Common myeloid progenitor, CD34-positive (primary cell): ENCODE results near the gene MTCH1.

Experiments used
- CTCF ChIA-PET: fragments of 350-600 bp; sonication (Branson Sonifier 250); formaldehyde crosslinking; loops from one replicate; lab custom pipeline; 2021; ENCODE audit warnings: antibody characterized with exemption; lab: Charles Lee
- POLR2A ChIA-PET: fragments of 350-600 bp; sonication (Branson Sonifier 250); formaldehyde crosslinking; loops from one replicate; lab custom pipeline; 2021; ENCODE audit warnings: antibody characterized with exemption; lab: Charles Lee
- DNase-seq, 3 donors: peaks; one replicate each; pipeline versions ENCODE4 v3.0.0 to v3.0.0-alpha.2; 2013
- H3K27ac ChIP-seq, 2 experiments: 1 replicate in 1 of 2; 2 replicates in 1 of 2; pipeline ENCODE4 v1.7.0; 2013; ENCODE audit warnings: inconsistent platforms in 2 of 2, low read length in 2 of 2, mild to moderate bottlenecking in 2 of 2, low read depth in 1 of 2, moderate library complexity in 1 of 2; ENCODE audit not compliant: severe bottlenecking in 2 of 2, insufficient read depth in 1 of 2, poor library complexity in 1 of 2
- H3K27me3 ChIP-seq, 5 experiments: replicated peaks in 2 of 5; 1 replicate in 3 of 5; 2 replicates in 2 of 5; pipeline versions ENCODE4 v1.6.1 to v1.7.0; 2013; ENCODE audit warnings: low read length in 4 of 5, mild to moderate bottlenecking in 2 of 5, moderate library complexity in 2 of 5, inconsistent platforms in 1 of 5; ENCODE audit not compliant: insufficient read depth in 5 of 5, control insufficient read depth in 4 of 5
- H3K36me3 ChIP-seq, 4 experiments: 1 replicate in 2 of 4; 2 replicates in 2 of 4; pipeline versions ENCODE4 v1.6.1 to v1.7.0; 2013; ENCODE audit warnings: low read length in 3 of 4, control low read depth in 1 of 4, mild to moderate bottlenecking in 1 of 4; ENCODE audit not compliant: control insufficient read depth in 4 of 4, insufficient read depth in 4 of 4
- H3K4me1 ChIP-seq, 4 experiments: 1 replicate in 3 of 4; 2 replicates in 1 of 4; pipeline versions ENCODE4 v1.6.1 to v1.7.1; 2013; ENCODE audit warnings: low read length in 3 of 4, mild to moderate bottlenecking in 3 of 4, control low read depth in 1 of 4, inconsistent platforms in 1 of 4, moderate library complexity in 1 of 4; ENCODE audit not compliant: control insufficient read depth in 4 of 4, insufficient read depth in 4 of 4; ENCODE audit errors: control extremely low read depth in 1 of 4
- H3K4me3 ChIP-seq, 7 experiments: 1 replicate in 4 of 7; 2 replicates in 3 of 7; pipeline versions ENCODE4 v1.5.1 to v1.7.0; 2013; ENCODE audit warnings: mild to moderate bottlenecking in 7 of 7, low read length in 6 of 7, moderate library complexity in 6 of 7, inconsistent platforms in 2 of 7, low read depth in 2 of 7, control low read depth in 1 of 7; ENCODE audit not compliant: insufficient read depth in 4 of 7, control insufficient read depth in 1 of 7; ENCODE audit errors: extremely low read depth in 1 of 7
- H3K9me3 ChIP-seq, 5 experiments: 1 replicate in 4 of 5; 2 replicates in 1 of 5; pipeline versions ENCODE4 v1.6.1 to v1.7.1; 2013; ENCODE audit warnings: low read length in 4 of 5, mild to moderate bottlenecking in 2 of 5, inconsistent platforms in 1 of 5, low read depth in 1 of 5, moderate library complexity in 1 of 5; ENCODE audit not compliant: control insufficient read depth in 4 of 5, insufficient read depth in 2 of 5; ENCODE audit errors: control extremely low read depth in 1 of 5
- WGBS: methylation state at CpG from one replicate; pipeline ENCODE4 v1.1.5; 2013; ENCODE audit not compliant: insufficient coverage; 5-methylcytosine and 5-hydroxymethylcytosine counted together

Gene MTCH1

GRCh38 chr6:37017606-37018197 is 31.7 kb upstream of the MTCH1 start:
- Histone ChIP-seq H3K9me3 (no peaks in the 10 kb centered on the region), H3K36me3 (no peaks in the 10 kb centered on the region), H3K4me1 (peaks cover 3 to 33% (median 10%) of the 10 kb centered on the region in 4 experiments), H3K4me3 (no peak overlapping the region), H3K27me3 (no peaks in the 10 kb centered on the region), H3K27ac (no peak overlapping the region)
- no peak for DNase-seq
- ChIA-PET CTCF (interaction anchor here (0.6 to 22.2 kb wide), 58 partner anchors 8 to 296 kb away, joined by 3 to 618 read pairs (median 5); partner anchors contain the start of genes C6orf89, FGD2, MTCH1 and PI16), POLR2A (no interaction called here)
- WGBS, result 81% methylated on average over 5 of the region's 5 CpGs

- H3K4me3 ChIP-seq, result no peak overlapping the region
- H3K27me3 ChIP-seq, result no peaks in the 10 kb centered on the region
- peaks cover 3 to 26% (median 8%) of the 10 kb centered on the region in 4 experiments for H3K4me1 ChIP-seq
- no peaks in the 10 kb centered on the region for H3K36me3 ChIP-seq
- no peak for DNase-seq
- ChIA-PET POLR2A (no interaction called here), CTCF (interaction anchor here (1.0 to 22.2 kb wide), 19 partner anchors 10 to 269 kb away, joined by 3 to 618 read pairs (median 11); partner anchors contain the start of genes C6orf89, FGD2, MTCH1 and PI16)
- no peaks in the 10 kb centered on the region for H3K9me3 ChIP-seq
- WGBS, result 94% methylated on average over 3 of the region's 3 CpGs
- H3K27ac ChIP-seq, result no peak overlapping the region
Measured at GRCh38 chr6:37016995-37017394, 31.0 kb upstream of the MTCH1 start.

GRCh38 chr6:37015532-37015931 is 29.5 kb upstream of the MTCH1 start:
- Histone ChIP-seq H3K4me1 (peaks cover 3 to 17% (median 7%) of the 10 kb centered on the region in 4 experiments), H3K9me3 (no peaks in the 10 kb centered on the region), H3K36me3 (no peaks in the 10 kb centered on the region), H3K27ac (no peak overlapping the region), H3K27me3 (no peaks in the 10 kb centered on the region), H3K4me3 (no peak overlapping the region)
- POLR2A ChIA-PET, result interaction anchor here (0.6 to 1.1 kb wide), 2 partner anchors 29 to 33 kb away, joined by 3 to 4 read pairs; no protein-coding TSS in a partner anchor
- no peak for DNase-seq
- 100% methylated on average over 6 of the region's 9 CpGs for WGBS
- CTCF ChIA-PET, result interaction anchor here (0.8 to 22.2 kb wide), 9 partner anchors 8 to 249 kb away, joined by 3 to 618 read pairs (median 57); partner anchors contain the start of genes C6orf89, FGD2 and PIM1

- peaks cover 3 to 17% (median 7%) of the 10 kb centered on the region in 4 experiments for H3K4me1 ChIP-seq
- WGBS, result 98% methylated on average over 9 of the region's 12 CpGs
- H3K4me3 ChIP-seq, result no peak overlapping the region
- POLR2A ChIA-PET, result interaction anchor here (0.6 kb wide), 1 partner anchor 28 kb away, joined by 4 read pairs; no protein-coding TSS in a partner anchor
- CTCF ChIA-PET, result interaction anchor here (5.3 to 22.2 kb wide), 3 partner anchors 160 to 248 kb away, joined by 79 to 618 read pairs (median 436); partner anchors contain the start of gene PIM1
- no peaks in the 10 kb centered on the region for H3K36me3 ChIP-seq
- H3K27me3 ChIP-seq, result no peaks in the 10 kb centered on the region
- H3K9me3 ChIP-seq, result no peaks in the 10 kb centered on the region
- H3K27ac ChIP-seq, result no peak overlapping the region
- no peak for DNase-seq
Measured at GRCh38 chr6:37014667-37015066, 28.7 kb upstream of the MTCH1 start.

DNA sequence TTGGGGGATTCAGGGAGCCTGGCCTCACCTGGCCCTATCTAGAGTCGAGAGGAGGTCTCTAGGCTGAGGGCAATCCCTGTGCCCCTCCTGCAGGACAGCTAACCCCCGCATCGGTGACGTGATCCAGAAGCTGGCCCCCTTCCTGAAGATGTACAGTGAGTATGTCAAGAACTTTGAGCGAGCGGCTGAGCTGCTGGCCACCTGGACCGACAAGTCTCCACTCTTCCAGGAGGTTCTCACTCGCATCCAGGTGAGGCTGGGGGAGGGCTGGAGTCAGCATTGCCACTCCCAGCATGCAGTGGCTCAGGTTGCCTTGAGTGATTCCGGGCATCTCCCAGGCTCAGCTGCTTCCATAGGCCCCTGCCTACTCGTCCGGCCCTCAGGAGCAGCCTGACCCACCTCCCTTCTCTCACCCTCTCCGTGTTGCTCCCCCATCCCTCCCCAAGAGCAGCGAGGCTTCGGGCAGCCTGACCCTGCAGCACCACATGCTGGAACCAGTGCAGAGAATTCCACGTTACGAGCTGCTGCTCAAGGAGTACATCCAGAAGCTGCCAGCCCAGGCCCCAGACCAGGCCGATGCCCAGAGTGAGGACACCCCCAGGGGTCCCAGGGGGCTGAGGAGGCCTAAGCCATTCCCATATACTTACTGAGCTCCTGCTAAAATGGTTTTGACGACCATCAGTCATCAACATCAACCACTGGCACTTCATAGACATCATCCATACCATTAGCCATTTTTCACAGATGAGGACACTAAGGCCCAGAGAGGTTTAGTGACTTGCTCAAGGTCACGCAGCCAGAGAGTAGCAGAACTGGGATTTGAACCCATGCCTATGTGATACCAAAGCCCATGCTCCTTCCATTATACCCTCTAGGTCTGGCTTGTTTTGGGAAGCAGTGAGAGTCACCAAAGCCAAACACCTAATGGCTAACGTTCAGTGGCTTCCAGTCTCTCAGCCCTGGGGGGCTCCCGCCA is 27.8 kb upstream of the MTCH1 start:
- Histone ChIP-seq H3K9me3 (no peaks in the 10 kb centered on the region), H3K27ac (no peak overlapping the region), H3K36me3 (no peaks in the 10 kb centered on the region), H3K4me3 (no peak overlapping the region), H3K4me1 (peaks cover 2 to 17% (median 3%) of the 10 kb centered on the region in 4 experiments), H3K27me3 (no peaks in the 10 kb centered on the region)
- ChIA-PET POLR2A (no interaction called here), CTCF (interaction anchor here (0.9 to 22.2 kb wide), 2 partner anchors 190 to 247 kb away, joined by 3 to 618 read pairs; no protein-coding TSS in a partner anchor)
- 97% methylated on average over 20 of the region's 21 CpGs for WGBS
- DNase-seq, result no peak

DNA sequence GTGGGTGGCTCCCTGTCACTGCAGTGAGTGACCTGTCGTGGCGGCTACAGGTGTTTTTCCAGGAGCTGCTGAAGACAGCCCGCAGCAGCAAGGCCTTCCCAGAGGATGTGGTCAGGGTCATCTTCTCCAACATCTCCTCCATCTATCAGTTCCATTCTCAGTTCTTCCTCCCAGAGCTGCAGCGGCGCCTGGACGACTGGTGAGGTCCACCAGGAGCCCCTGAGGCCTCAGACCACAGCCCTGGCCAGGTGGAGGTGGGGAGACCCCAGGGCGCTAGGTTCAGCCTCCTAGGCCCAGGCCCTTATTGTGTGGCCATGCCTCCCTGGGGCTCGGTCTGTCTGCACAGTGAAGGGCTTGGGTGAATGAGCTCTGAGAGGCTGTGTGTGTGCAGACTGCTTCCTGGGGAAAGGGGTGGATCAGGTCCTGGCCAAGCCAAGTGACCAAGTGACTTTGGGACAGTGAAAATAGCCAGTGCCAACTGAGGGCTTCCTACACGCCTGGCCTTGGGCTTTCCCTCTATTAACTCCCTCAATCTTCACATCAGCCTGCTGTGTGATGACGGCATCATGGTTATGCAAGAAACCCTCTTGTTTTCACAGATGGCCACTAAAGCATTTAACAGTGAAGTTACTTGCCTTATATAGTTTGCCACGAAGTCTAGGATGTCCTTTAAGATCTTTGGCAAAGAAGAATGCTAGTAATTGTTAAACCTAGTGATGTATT is 25.8 kb upstream of the MTCH1 start:
- Histone ChIP-seq H3K27ac (no peak overlapping the region), H3K27me3 (no peaks in the 10 kb centered on the region), H3K36me3 (no peaks in the 10 kb centered on the region), H3K9me3 (no peaks in the 10 kb centered on the region), H3K4me1 (peaks cover 6 to 26% (median 11%) of the 10 kb centered on the region in 4 experiments), H3K4me3 (no peak overlapping the region)
- WGBS, result 100% methylated on average over 5 of the region's 11 CpGs
- DNase-seq, result no peak
- ChIA-PET CTCF (interaction anchor here (1.0 kb wide), 1 partner anchor 26 kb away, joined by 3 read pairs; the partner anchor contains the start of gene MTCH1), POLR2A (interaction anchor here (0.5 kb wide), 1 partner anchor 198 kb away, joined by 3 read pairs; no protein-coding TSS in a partner anchor)
